ENCODE data around the gene COPB1.

GRCh38 chr11:14449302-14449714 is 50.3 kb downstream of the COPB1 start:
- TF ChIP-seq CTCF (CRISPR knock-in tag; IDR thresholded peaks at IDR 0.05) = no peak
- TF ChIP-seq GABPA (IDR thresholded peaks at IDR 0.05; ENCODE audit: low read depth, low read length) = no peak
- TF ChIP-seq GABPA (CRISPR knock-in tag; IDR thresholded peaks at IDR 0.05; ENCODE audit: low read depth) = no peak
- TF ChIP-seq XRCC5 (optimal IDR thresholded peaks at IDR 0.05; ENCODE audit: low read length) = no peak
- TF ChIP-seq MAFK (conservative IDR thresholded peaks at IDR 0.05 in 1 of 2, IDR thresholded peaks at IDR 0.05 in 1 of 2; ENCODE audit: low read length in 2 of 2) = no peak
- TF ChIP-seq MXI1 (IDR thresholded peaks at IDR 0.05; ENCODE audit: borderline replicate concordance, low read depth, low read length) = no peak
- no peak for TF ChIP-seq NR2C2 (CRISPR knock-in tag; IDR thresholded peaks at IDR 0.05; ENCODE audit: borderline replicate concordance)
- TF ChIP-seq ZBTB8A (CRISPR knock-in tag; IDR thresholded peaks at IDR 0.05; ENCODE audit: borderline replicate concordance, low read depth) = no peak
- TF ChIP-seq SRSF4 (IDR thresholded peaks at IDR 0.05; ENCODE audit: low read depth, low read length, poor library complexity, severe bottlenecking) = no peak
- TF ChIP-seq SRF (IDR thresholded peaks at IDR 0.05; ENCODE audit: low read depth, low read length) = no peak
- TF ChIP-seq, protein P1, sequence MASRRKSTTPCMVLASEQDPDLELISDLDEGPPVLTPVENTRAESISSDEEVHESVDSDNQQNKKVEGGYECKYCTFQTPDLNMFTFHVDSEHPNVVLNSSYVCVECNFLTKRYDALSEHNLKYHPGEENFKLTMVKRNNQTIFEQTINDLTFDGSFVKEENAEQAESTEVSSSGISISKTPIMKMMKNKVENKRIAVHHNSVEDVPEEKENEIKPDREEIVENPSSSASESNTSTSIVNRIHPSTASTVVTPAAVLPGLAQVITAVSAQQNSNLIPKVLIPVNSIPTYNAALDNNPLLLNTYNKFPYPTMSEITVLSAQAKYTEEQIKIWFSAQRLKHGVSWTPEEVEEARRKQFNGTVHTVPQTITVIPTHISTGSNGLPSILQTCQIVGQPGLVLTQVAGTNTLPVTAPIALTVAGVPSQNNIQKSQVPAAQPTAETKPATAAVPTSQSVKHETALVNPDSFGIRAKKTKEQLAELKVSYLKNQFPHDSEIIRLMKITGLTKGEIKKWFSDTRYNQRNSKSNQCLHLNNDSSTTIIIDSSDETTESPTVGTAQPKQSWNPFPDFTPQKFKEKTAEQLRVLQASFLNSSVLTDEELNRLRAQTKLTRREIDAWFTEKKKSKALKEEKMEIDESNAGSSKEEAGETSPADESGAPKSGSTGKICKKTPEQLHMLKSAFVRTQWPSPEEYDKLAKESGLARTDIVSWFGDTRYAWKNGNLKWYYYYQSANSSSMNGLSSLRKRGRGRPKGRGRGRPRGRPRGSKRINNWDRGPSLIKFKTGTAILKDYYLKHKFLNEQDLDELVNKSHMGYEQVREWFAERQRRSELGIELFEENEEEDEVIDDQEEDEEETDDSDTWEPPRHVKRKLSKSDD (CRISPR knock-in tag; IDR thresholded peaks at IDR 0.05; ENCODE audit: low read depth) = no peak
- no peak for TF ChIP-seq ADNP (CRISPR knock-in tag; IDR thresholded peaks at IDR 0.05)
